HepG2 (cell line): Measurements from ENCODE around the gene KIF25. TPM values are rescaled to one million over a fixed set of nuclear protein-coding genes. Genes with fewer than 3 reads are reported as not detected.

Experiments
- ATF2 ChIP-seq: sonication (generic); formaldehyde crosslinking; IDR thresholded peaks from 2 replicates; pipeline ENCODE4 v1.4.0; 2020; ENCODE audit warnings: missing genetic modification reagents
- GPN1 ChIP-seq: sonication (generic); formaldehyde crosslinking; IDR thresholded peaks from 2 replicates; pipeline ENCODE4 v1.5.1; 2020; ENCODE audit warnings: missing genetic modification reagents, borderline replicate concordance
- HDAC2 ChIP-seq: sonication (generic); formaldehyde crosslinking; IDR thresholded peaks from 2 replicates; pipeline ENCODE4 v1.4.0; 2020; ENCODE audit warnings: missing genetic modification reagents
- HOXA3 ChIP-seq: sonication (generic); formaldehyde crosslinking; IDR thresholded peaks from 2 replicates; pipeline ENCODE4 v1.5.0; 2020; ENCODE audit warnings: missing genetic modification reagents
- MED8 ChIP-seq: sonication (generic); formaldehyde crosslinking; IDR thresholded peaks from 2 replicates; pipeline ENCODE4 v1.8.1; 2023; ENCODE audit warnings: mild to moderate bottlenecking, missing genetic modification reagents; ENCODE audit not compliant: insufficient replicate concordance
- MYC ChIP-seq: sonication (generic); formaldehyde crosslinking; IDR thresholded peaks from 2 replicates; pipeline ENCODE4 v1.9.0; 2021; ENCODE audit warnings: missing genetic modification reagents, borderline replicate concordance
- SALL2 ChIP-seq: sonication (generic); formaldehyde crosslinking; IDR thresholded peaks from 2 replicates; pipeline ENCODE4 v1.8.1; 2023; ENCODE audit warnings: mild to moderate bottlenecking, missing genetic modification reagents, inconsistent platforms
- ZBTB3 ChIP-seq: sonication (generic); formaldehyde crosslinking; IDR thresholded peaks from 2 replicates; pipeline ENCODE4 v1.4.0; 2020; ENCODE audit warnings: low read depth, mild to moderate bottlenecking, moderate library complexity, missing genetic modification reagents, borderline replicate concordance
- ZHX1 ChIP-seq: sonication (generic); formaldehyde crosslinking; IDR thresholded peaks from 2 replicates; pipeline ENCODE4 v1.8.1; 2022; ENCODE audit warnings: low read depth, mild to moderate bottlenecking, missing genetic modification reagents
- ZMYM4 ChIP-seq: sonication (generic); formaldehyde crosslinking; IDR thresholded peaks from 2 replicates; pipeline ENCODE4 v1.8.1; 2023; ENCODE audit warnings: mild to moderate bottlenecking, missing genetic modification reagents
- ZNF33A ChIP-seq: sonication (generic); formaldehyde crosslinking; IDR thresholded peaks from 2 replicates; pipeline ENCODE4 v1.5.1; 2020; ENCODE audit warnings: missing genetic modification reagents, mild to moderate bottlenecking, moderate library complexity, borderline replicate concordance
- ZSCAN20 ChIP-seq: sonication (generic); formaldehyde crosslinking; IDR thresholded peaks from 2 replicates; pipeline ENCODE4 v1.4.0; 2020; ENCODE audit warnings: missing genetic modification reagents, mild to moderate bottlenecking, borderline replicate concordance
- polyA plus RNA-seq, 8 experiments: library from polyadenylated mRNA; depleted of rRNA in 3 of 8; stranded (reverse) in 7 of 8; unstranded in 1 of 8; fragments of >200 nt; fragmentation: Illumina TruSeq in 4 of 8; extraction: Trizol in 4 of 8; gene quantifications; 2 replicates each; pipeline versions ENCODE4 v1.2.1 to v1.2.3, GENCODE V29; 2011 to 2016; ENCODE audit warnings: low read depth in 4 of 8, missing spikeins in 1 of 8, mixed read lengths in 1 of 8; ENCODE audit not compliant: insufficient read depth in 1 of 8
- total RNA-seq, 5 experiments: library from RNA; depleted of rRNA; stranded (reverse); fragments of >200 nt; fragmentation: Illumina TruSeq; extraction: Trizol; gene quantifications; 2 replicates each; pipeline ENCODE4 v1.2.3, GENCODE V29; 2016; ENCODE audit warnings: low read depth in 1 of 5
- TF ChIP-seq, protein P1 (sequence below): sonication (generic); formaldehyde crosslinking; conservative IDR thresholded peaks from 2 replicates; pipeline ENCODE4 v1.4.0; 2020; ENCODE audit warnings: mild to moderate bottlenecking, missing genetic modification reagents, moderate library complexity
- TF ChIP-seq, protein P2 (sequence below): sonication (generic); formaldehyde crosslinking; IDR thresholded peaks from 2 replicates; pipeline ENCODE4 v1.5.1; 2020; ENCODE audit warnings: missing genetic modification reagents, mild to moderate bottlenecking, borderline replicate concordance
- TF ChIP-seq, protein P3 (sequence below): sonication (generic); formaldehyde crosslinking; IDR thresholded peaks from 2 replicates; pipeline ENCODE4 v1.5.0; 2020; ENCODE audit warnings: mild to moderate bottlenecking, missing genetic modification reagents, moderate library complexity

KIF25 gene
- total and polyA plus RNA-seq, 2 of the 13 experiments (the other 11 are each of a cell fraction or from before 2014, with no cell fraction given), result not detected

DNA sequence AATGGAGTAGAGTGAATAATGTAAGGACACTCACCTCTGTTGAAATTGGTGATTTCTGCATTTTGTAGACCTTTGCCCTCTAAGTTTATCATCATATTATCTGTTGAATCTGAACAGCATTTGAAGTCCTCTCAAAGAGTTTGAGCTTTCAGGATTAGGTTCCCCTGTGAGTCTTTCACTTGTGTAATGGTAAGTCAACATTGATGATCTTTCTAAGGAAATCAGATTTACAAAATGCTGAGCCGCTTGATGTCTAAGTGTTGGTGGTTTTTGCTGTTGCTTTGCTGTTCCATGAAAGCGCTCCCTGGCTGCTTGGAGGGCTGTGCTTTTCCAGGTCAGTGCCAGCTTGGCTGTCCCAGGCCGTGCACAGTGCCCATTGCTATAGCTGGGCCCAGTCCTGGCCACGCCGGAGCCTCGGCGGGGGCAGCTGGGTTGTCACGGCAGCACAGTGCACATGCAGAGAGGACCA, 33.8 kb upstream of the KIF25 start (continued):
- TF ChIP-seq, protein P1, sequence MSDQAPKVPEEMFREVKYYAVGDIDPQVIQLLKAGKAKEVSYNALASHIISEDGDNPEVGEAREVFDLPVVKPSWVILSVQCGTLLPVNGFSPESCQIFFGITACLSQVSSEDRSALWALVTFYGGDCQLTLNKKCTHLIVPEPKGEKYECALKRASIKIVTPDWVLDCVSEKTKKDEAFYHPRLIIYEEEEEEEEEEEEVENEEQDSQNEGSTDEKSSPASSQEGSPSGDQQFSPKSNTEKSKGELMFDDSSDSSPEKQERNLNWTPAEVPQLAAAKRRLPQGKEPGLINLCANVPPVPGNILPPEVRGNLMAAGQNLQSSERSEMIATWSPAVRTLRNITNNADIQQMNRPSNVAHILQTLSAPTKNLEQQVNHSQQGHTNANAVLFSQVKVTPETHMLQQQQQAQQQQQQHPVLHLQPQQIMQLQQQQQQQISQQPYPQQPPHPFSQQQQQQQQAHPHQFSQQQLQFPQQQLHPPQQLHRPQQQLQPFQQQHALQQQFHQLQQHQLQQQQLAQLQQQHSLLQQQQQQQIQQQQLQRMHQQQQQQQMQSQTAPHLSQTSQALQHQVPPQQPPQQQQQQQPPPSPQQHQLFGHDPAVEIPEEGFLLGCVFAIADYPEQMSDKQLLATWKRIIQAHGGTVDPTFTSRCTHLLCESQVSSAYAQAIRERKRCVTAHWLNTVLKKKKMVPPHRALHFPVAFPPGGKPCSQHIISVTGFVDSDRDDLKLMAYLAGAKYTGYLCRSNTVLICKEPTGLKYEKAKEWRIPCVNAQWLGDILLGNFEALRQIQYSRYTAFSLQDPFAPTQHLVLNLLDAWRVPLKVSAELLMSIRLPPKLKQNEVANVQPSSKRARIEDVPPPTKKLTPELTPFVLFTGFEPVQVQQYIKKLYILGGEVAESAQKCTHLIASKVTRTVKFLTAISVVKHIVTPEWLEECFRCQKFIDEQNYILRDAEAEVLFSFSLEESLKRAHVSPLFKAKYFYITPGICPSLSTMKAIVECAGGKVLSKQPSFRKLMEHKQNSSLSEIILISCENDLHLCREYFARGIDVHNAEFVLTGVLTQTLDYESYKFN (CRISPR knock-in tag), result peak; percentile 89
- TF ChIP-seq, protein P2, sequence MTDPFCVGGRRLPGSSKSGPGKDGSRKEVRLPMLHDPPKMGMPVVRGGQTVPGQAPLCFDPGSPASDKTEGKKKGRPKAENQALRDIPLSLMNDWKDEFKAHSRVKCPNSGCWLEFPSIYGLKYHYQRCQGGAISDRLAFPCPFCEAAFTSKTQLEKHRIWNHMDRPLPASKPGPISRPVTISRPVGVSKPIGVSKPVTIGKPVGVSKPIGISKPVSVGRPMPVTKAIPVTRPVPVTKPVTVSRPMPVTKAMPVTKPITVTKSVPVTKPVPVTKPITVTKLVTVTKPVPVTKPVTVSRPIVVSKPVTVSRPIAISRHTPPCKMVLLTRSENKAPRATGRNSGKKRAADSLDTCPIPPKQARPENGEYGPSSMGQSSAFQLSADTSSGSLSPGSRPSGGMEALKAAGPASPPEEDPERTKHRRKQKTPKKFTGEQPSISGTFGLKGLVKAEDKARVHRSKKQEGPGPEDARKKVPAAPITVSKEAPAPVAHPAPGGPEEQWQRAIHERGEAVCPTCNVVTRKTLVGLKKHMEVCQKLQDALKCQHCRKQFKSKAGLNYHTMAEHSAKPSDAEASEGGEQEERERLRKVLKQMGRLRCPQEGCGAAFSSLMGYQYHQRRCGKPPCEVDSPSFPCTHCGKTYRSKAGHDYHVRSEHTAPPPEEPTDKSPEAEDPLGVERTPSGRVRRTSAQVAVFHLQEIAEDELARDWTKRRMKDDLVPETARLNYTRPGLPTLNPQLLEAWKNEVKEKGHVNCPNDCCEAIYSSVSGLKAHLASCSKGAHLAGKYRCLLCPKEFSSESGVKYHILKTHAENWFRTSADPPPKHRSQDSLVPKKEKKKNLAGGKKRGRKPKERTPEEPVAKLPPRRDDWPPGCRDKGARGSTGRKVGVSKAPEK (CRISPR knock-in tag), result no peak
- peak; percentile 61; the same call in 1 of the 2 replicates for TF ChIP-seq ZBTB3 (CRISPR knock-in tag)
- peak; percentile 54; the same call in 1 of the 2 replicates for TF ChIP-seq ZSCAN20 (CRISPR knock-in tag)
- TF ChIP-seq HOXA3, result peak; percentile 80
- no peak for TF ChIP-seq GPN1
- TF ChIP-seq MYC (CRISPR knock-in tag), result peak; percentile 29; the same call in 1 of the 2 replicates
- TF ChIP-seq ZNF33A (CRISPR knock-in tag), result 0 out of 2 replicates have a peak, but pooled peaks have one; percentile 53
- TF ChIP-seq ZMYM4, result peak; percentile 71
- TF ChIP-seq SALL2, result 0 out of 2 replicates have a peak, but pooled peaks have one; percentile 68
- TF ChIP-seq, protein P3, sequence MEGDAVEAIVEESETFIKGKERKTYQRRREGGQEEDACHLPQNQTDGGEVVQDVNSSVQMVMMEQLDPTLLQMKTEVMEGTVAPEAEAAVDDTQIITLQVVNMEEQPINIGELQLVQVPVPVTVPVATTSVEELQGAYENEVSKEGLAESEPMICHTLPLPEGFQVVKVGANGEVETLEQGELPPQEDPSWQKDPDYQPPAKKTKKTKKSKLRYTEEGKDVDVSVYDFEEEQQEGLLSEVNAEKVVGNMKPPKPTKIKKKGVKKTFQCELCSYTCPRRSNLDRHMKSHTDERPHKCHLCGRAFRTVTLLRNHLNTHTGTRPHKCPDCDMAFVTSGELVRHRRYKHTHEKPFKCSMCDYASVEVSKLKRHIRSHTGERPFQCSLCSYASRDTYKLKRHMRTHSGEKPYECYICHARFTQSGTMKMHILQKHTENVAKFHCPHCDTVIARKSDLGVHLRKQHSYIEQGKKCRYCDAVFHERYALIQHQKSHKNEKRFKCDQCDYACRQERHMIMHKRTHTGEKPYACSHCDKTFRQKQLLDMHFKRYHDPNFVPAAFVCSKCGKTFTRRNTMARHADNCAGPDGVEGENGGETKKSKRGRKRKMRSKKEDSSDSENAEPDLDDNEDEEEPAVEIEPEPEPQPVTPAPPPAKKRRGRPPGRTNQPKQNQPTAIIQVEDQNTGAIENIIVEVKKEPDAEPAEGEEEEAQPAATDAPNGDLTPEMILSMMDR, result peak; percentile 20; the same call in 1 of the 2 replicates
- TF ChIP-seq ATF2 (CRISPR knock-in tag), result peak; percentile 66
- peak; percentile 86 for TF ChIP-seq HDAC2 (CRISPR knock-in tag)
- peak; percentile 50; the same call in 1 of the 2 replicates for TF ChIP-seq ZHX1
- TF ChIP-seq MED8 (CRISPR knock-in tag), result no peak
